H7 (cell line): ENCODE measurements around the gene STX8. TPM values are rescaled to one million over a fixed set of nuclear protein-coding genes. Genes with fewer than 3 reads are reported as not detected.
"Not testable (repeated sequence)": the region's sequence is repeated elsewhere in the genome, so short reads cannot be mapped to it uniquely, and the experiment has no call there.

Experiments
- DNase-seq: peaks from one replicate; pipeline ENCODE4 v3.0.0; 2012
- H3K27me3 ChIP-seq: 2 replicates; pipeline ENCODE4 v1.6.0; 2011; ENCODE audit warnings: mild to moderate bottlenecking, low read length; ENCODE audit not compliant: control insufficient read depth, insufficient read depth
- H3K36me3 ChIP-seq: replicated peaks from 2 replicates; pipeline ENCODE4 v1.5.1; 2011; ENCODE audit warnings: low read length; ENCODE audit not compliant: control insufficient read depth, insufficient read depth
- H3K4me3 ChIP-seq: 2 replicates; pipeline ENCODE4 v1.5.1; 2011; ENCODE audit warnings: low read depth, mild to moderate bottlenecking, control low read depth, low read length, moderate library complexity; ENCODE audit not compliant: insufficient read depth
- total RNA-seq: library from RNA; depleted of rRNA; stranded (reverse); fragments of >200 nt; shearing (Covaris generic); gene quantifications from 2 replicates; pipeline ENCODE4 v1.2.3, GENCODE V29; 2014

Gene STX8
- total RNA-seq, 1 experiment from 2014 or later, result 51.8 TPM

GRCh38 chr17:9465210-9465921, 110.3 kb downstream of the STX8 start:
- H3K4me3 ChIP-seq, result no peak overlapping the region
- H3K36me3 ChIP-seq, result no peaks in the 10 kb centered on the region
- H3K27me3 ChIP-seq, result no peaks in the 10 kb centered on the region
- no peak for DNase-seq

GRCh38 chr17:9457005-9457404, 118.6 kb downstream of the STX8 start:
- H3K36me3 ChIP-seq, result no peaks in the 10 kb centered on the region
- H3K4me3 ChIP-seq, result no peak overlapping the region
- DNase-seq, result no peak
- H3K27me3 ChIP-seq, result no peaks in the 10 kb centered on the region

- no peak overlapping the region for H3K4me3 ChIP-seq
- no peaks in the 10 kb centered on the region for H3K27me3 ChIP-seq
- DNase-seq, result no peak
- H3K36me3 ChIP-seq, result no peaks in the 10 kb centered on the region
Observed at GRCh38 chr17:9456330-9456729, 119.3 kb downstream of the STX8 start.

- DNase-seq, result no peak
- Histone ChIP-seq H3K36me3 (no peaks in the 10 kb centered on the region), H3K4me3 (no peak overlapping the region), H3K27me3 (no peaks in the 10 kb centered on the region)
Observed at GRCh38 chr17:9451934-9452333, 123.7 kb downstream of the STX8 start.

GRCh38 chr17:9447298-9447697, 128.3 kb downstream of the STX8 start:
- not testable (repeated sequence) for H3K27me3 ChIP-seq, H3K4me3 ChIP-seq, H3K36me3 ChIP-seq, DNase-seq

- H3K27me3 ChIP-seq, result no peaks in the 10 kb centered on the region
Observed at GRCh38 chr17:9446528-9446927, 129.1 kb downstream of the STX8 start.

GRCh38 chr17:9445424-9445823, 130.2 kb downstream of the STX8 start:
- Histone ChIP-seq H3K27me3 (no peaks in the 10 kb centered on the region), H3K36me3 (no peaks in the 10 kb centered on the region), H3K4me3 (no peak overlapping the region)
- DNase-seq, result peak; percentile 40

More at GRCh38 chr17:9446528-9446927, 129.1 kb downstream of the STX8 start:
- DNase-seq, result no peak
- H3K4me3 ChIP-seq, result no peak overlapping the region
- no peaks in the 10 kb centered on the region for H3K36me3 ChIP-seq

- DNase-seq, result no peak
- no peaks in the 10 kb centered on the region for H3K27me3 ChIP-seq
- no peaks in the 10 kb centered on the region for H3K36me3 ChIP-seq
- no peak overlapping the region for H3K4me3 ChIP-seq
Observed at GRCh38 chr17:9444687-9445086, 130.9 kb downstream of the STX8 start.

GRCh38 chr17:9443811-9444210, 131.8 kb downstream of the STX8 start:
- no peak for DNase-seq
- no peaks in the 10 kb centered on the region for H3K27me3 ChIP-seq
- H3K4me3 ChIP-seq, result no peak overlapping the region
- H3K36me3 ChIP-seq, result no peaks in the 10 kb centered on the region

- no peak overlapping the region for H3K4me3 ChIP-seq
- H3K36me3 ChIP-seq, result no peaks in the 10 kb centered on the region
- DNase-seq, result no peak
- no peaks in the 10 kb centered on the region for H3K27me3 ChIP-seq
Observed at GRCh38 chr17:9439851-9440250, 135.8 kb downstream of the STX8 start.

GRCh38 chr17:9436630-9437029, 139.0 kb downstream of the STX8 start:
- Histone ChIP-seq H3K4me3 (no peak overlapping the region), H3K36me3 (no peaks in the 10 kb centered on the region), H3K27me3 (no peaks in the 10 kb centered on the region)
- DNase-seq, result no peak

- Histone ChIP-seq H3K27me3 (no peaks in the 10 kb centered on the region), H3K36me3 (no peaks in the 10 kb centered on the region), H3K4me3 (no peak overlapping the region)
- DNase-seq, result no peak
Observed at GRCh38 chr17:9435165-9435564, 140.5 kb downstream of the STX8 start.

GRCh38 chr17:9434642-9435057, 141.0 kb downstream of the STX8 start:
- no peaks in the 10 kb centered on the region for H3K27me3 ChIP-seq
- no peaks in the 10 kb centered on the region for H3K36me3 ChIP-seq
- H3K4me3 ChIP-seq, result no peak overlapping the region
- DNase-seq, result no peak

- H3K27me3 ChIP-seq, result no peaks in the 10 kb centered on the region
- no peak overlapping the region for H3K4me3 ChIP-seq
- H3K36me3 ChIP-seq, result no peaks in the 10 kb centered on the region
- DNase-seq, result no peak
Observed at GRCh38 chr17:9432934-9433421, 142.6 kb downstream of the STX8 start.

- no peak overlapping the region for H3K4me3 ChIP-seq
- DNase-seq, result no peak
- no peaks in the 10 kb centered on the region for H3K27me3 ChIP-seq
- H3K36me3 ChIP-seq, result no peaks in the 10 kb centered on the region
Observed at GRCh38 chr17:9432134-9432885, 143.3 kb downstream of the STX8 start.
